Measurements from ENCODE around the gene FRY. TPM values are rescaled to one million over a fixed set of nuclear protein-coding genes. Genes with fewer than 3 reads are reported as not detected.

FRY gene
- polyA plus RNA-seq, 1 donor, result 49.9 TPM

GRCh38 chr13:32081591-32081990 is 50.0 kb downstream of the FRY start:
- no peak for DNase-seq

GRCh38 chr13:32086366-32086765 is 54.8 kb downstream of the FRY start:
- no peak for DNase-seq

GRCh38 chr13:32086791-32087441 is 55.3 kb downstream of the FRY start:
- no peak for DNase-seq

GRCh38 chr13:32087955-32088747 is 56.6 kb downstream of the FRY start:
- DNase-seq, result no peak

- no peak for DNase-seq
These were observed 60.9 kb downstream of the FRY start for GRCh38 chr13:32092496-32092895.

GRCh38 chr13:32093006-32093405 is 61.4 kb downstream of the FRY start:
- no peak for DNase-seq

GRCh38 chr13:32098272-32098671 is 66.7 kb downstream of the FRY start:
- DNase-seq, result no peak

- DNase-seq, result no peak
These were observed 74.2 kb downstream of the FRY start for GRCh38 chr13:32105653-32106313.

GRCh38 chr13:32107474-32107873 is 75.9 kb downstream of the FRY start:
- no peak for DNase-seq

- DNase-seq, result no peak
These were observed 76.4 kb downstream of the FRY start for GRCh38 chr13:32107973-32108372.

- no peak for DNase-seq
These were observed 82.0 kb downstream of the FRY start for GRCh38 chr13:32113532-32113931.

GRCh38 chr13:32114284-32114950 is 82.8 kb downstream of the FRY start:
- DNase-seq, result no peak

- DNase-seq, result no peak
These were observed 83.5 kb downstream of the FRY start for GRCh38 chr13:32115066-32115465.

GRCh38 chr13:32116210-32116609 is 84.6 kb downstream of the FRY start:
- DNase-seq, result no peak

- no peak for DNase-seq
These were observed 85.4 kb downstream of the FRY start for GRCh38 chr13:32117001-32117400.

GRCh38 chr13:32117701-32118100 is 86.1 kb downstream of the FRY start:
- no peak for DNase-seq

GRCh38 chr13:32121316-32121715 is 89.7 kb downstream of the FRY start:
- DNase-seq, result no peak

- DNase-seq, result no peak
These were observed 93.2 kb downstream of the FRY start for GRCh38 chr13:32124743-32125142.

- DNase-seq, result no peak
These were observed 93.7 kb downstream of the FRY start for GRCh38 chr13:32125221-32125689.

GRCh38 chr13:32125751-32126150 is 94.2 kb downstream of the FRY start:
- no peak for DNase-seq

- no peak for DNase-seq
These were observed 94.7 kb downstream of the FRY start for GRCh38 chr13:32126278-32126677.

- DNase-seq, result no peak
These were observed 95.2 kb downstream of the FRY start for GRCh38 chr13:32126756-32127155.

GRCh38 chr13:32127691-32128090 is 96.1 kb downstream of the FRY start:
- DNase-seq, result no peak
